Pulmonary artery endothelial cell (primary cell): Measurements from ENCODE around the gene TMEM131. TPM values are rescaled to one million over a fixed set of nuclear protein-coding genes. Genes with fewer than 3 reads are reported as not detected.
"Not testable (repeated sequence)": the region's sequence is repeated elsewhere in the genome, so short reads cannot be mapped to it uniquely, and the experiment has no call there.

ENCODE experiments used
- DNase-seq: peaks from one replicate; pipeline ENCODE4 v3.0.0-alpha.2; 2011; ENCODE audit warnings: low read depth, low spot score
- total RNA-seq: library from RNA; depleted of rRNA; stranded (reverse); fragments of >200 nt; gene quantifications from 2 replicates; pipeline ENCODE4 v1.2.3, GENCODE V29; 2014

The TMEM131 gene
- total RNA-seq, 1 donor from 2014 or later = 9.9 TPM

- no peak for DNase-seq
Measured at GRCh38 chr2:97914691-97915213, 81.0 kb downstream of the TMEM131 start.

- DNase-seq = no peak
Measured at GRCh38 chr2:97913846-97914245, 81.9 kb downstream of the TMEM131 start.

GRCh38 chr2:97911922-97912575, 83.7 kb downstream of the TMEM131 start:
- DNase-seq = no peak

GRCh38 chr2:97911206-97911921, 84.4 kb downstream of the TMEM131 start:
- DNase-seq = no peak

GRCh38 chr2:97910403-97911205, 85.1 kb downstream of the TMEM131 start:
- no peak for DNase-seq

GRCh38 chr2:97908208-97908676, 87.5 kb downstream of the TMEM131 start:
- DNase-seq = no peak

- DNase-seq = no peak
Measured at GRCh38 chr2:97907369-97908100, 88.2 kb downstream of the TMEM131 start.

- DNase-seq = no peak
Measured at GRCh38 chr2:97906307-97906706, 89.4 kb downstream of the TMEM131 start.

- DNase-seq = no peak
Measured at GRCh38 chr2:97905294-97905693, 90.5 kb downstream of the TMEM131 start.

GRCh38 chr2:97901862-97902261, 93.9 kb downstream of the TMEM131 start:
- DNase-seq = no peak

GRCh38 chr2:97900806-97901205, 94.9 kb downstream of the TMEM131 start:
- no peak for DNase-seq

GRCh38 chr2:97893042-97893441, 102.7 kb downstream of the TMEM131 start:
- not testable (repeated sequence) for DNase-seq

- no peak for DNase-seq
Measured at GRCh38 chr2:97891611-97892010, 104.1 kb downstream of the TMEM131 start.

GRCh38 chr2:97889156-97889555, 106.6 kb downstream of the TMEM131 start:
- no peak for DNase-seq

- no peak for DNase-seq
Measured at GRCh38 chr2:97885841-97886240, 109.9 kb downstream of the TMEM131 start.

- no peak for DNase-seq
Measured at GRCh38 chr2:97880334-97880733, 115.4 kb downstream of the TMEM131 start.

- DNase-seq = no peak
Measured at GRCh38 chr2:97878865-97879264, 116.9 kb downstream of the TMEM131 start.

GRCh38 chr2:97878317-97878716, 117.4 kb downstream of the TMEM131 start:
- DNase-seq = not testable (repeated sequence)

- DNase-seq = no peak
Measured at GRCh38 chr2:97871096-97871780, 124.5 kb downstream of the TMEM131 start.

GRCh38 chr2:97870396-97870843, 125.3 kb downstream of the TMEM131 start:
- DNase-seq = no peak
